Measurements from ENCODE around the gene PHACTR3. TPM values are rescaled to one million over a fixed set of nuclear protein-coding genes. Genes with fewer than 3 reads are reported as not detected.
A peak's percentile ranks its signal among the peaks of the same experiment; 100 is the strongest.

PHACTR3 gene
- total and polyA plus RNA-seq, 4 donors: 0.14 to 0.42 (median 0.17) TPM

DNA sequence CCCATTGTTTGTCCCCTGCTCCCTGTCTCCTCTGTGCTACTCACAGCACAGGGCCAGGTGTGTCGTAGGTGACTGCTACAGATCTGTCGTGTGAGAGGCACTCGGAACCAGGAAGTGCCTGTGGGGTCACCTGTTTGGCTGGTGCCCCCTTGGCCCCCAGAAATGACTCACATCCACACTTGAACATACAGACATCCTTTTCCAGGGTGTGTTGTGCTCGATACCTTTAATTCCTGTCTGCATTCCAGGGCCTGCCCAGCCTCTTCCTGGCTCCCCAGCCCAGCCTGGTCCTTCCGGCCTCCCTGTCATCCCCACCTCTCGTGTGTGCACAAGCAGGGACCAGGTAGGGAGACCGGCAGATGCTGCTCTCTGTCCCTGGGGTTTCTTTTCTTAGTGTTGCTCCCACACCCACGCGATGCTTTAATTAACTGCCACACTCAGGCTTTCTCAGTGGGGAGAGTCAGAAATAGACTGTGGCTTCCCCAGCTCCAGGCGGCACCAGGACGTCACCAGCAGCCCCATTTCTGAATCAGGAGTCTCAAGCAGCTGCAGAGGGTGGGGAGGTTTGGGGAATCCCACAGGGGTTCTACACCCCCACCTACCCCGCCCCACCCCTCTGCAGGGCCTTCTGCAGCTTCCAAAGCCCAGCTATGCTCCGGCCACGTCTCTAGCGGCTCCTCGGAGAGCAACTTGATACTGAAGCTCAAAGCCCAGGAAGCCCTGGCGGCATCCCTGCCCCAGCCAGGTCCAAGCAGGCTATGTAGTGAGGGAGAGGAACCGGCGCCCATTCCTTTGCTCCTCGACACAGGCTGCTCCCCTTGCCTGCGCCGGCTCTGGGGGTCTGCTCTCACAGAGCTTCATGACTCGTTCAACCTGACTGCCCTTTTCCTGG, 226.9 kb downstream of the PHACTR3 start:
- H3K36me3 ChIP-seq (ENCODE audit: control insufficient read depth in 4 of 4, insufficient read depth in 3 of 4, low read depth in 1 of 4, low read length in 3 of 4): no peaks in the 10 kb centered on the region
- no peak overlapping the region for H3K9ac ChIP-seq (ENCODE audit: low read depth in 1 of 2, low read length in 2 of 2)
- no peak overlapping the region for H3K27ac ChIP-seq (ENCODE audit: low read depth in 1 of 2, low read length in 2 of 2)
- no peaks in the 10 kb centered on the region for H3K27me3 ChIP-seq (ENCODE audit: control insufficient read depth in 4 of 4, insufficient read depth in 4 of 4, low read length in 3 of 4)
- DNase-seq (ENCODE audit: low spot score): peak; percentile 17
- TF ChIP-seq FOXA2 (IDR thresholded peaks at IDR 0.05) (no peak), NR2F2 (IDR thresholded peaks at IDR 0.05) (no peak), FOXA1 (IDR thresholded peaks at IDR 0.05) (no peak), HNF4G (IDR thresholded peaks at IDR 0.05) (no peak), RXRA (IDR thresholded peaks at IDR 0.05) (no peak), EGR1 (IDR thresholded peaks at IDR 0.05; ENCODE audit: low read depth in 2 of 2) (no peak), GABPA (IDR thresholded peaks at IDR 0.05 in 1 of 2, conservative IDR thresholded peaks at IDR 0.05 in 1 of 2) (no peak), HNF4A (conservative IDR thresholded peaks at IDR 0.05) (no peak), SP1 (IDR thresholded peaks at IDR 0.05) (no peak), JUND (IDR thresholded peaks at IDR 0.05) (no peak), TAF1 (conservative IDR thresholded peaks at IDR 0.05) (no peak), YY1 (IDR thresholded peaks at IDR 0.05) (no peak), RAD21 (IDR thresholded peaks at IDR 0.05) (no peak)
- TF ChIP-seq, protein P1, sequence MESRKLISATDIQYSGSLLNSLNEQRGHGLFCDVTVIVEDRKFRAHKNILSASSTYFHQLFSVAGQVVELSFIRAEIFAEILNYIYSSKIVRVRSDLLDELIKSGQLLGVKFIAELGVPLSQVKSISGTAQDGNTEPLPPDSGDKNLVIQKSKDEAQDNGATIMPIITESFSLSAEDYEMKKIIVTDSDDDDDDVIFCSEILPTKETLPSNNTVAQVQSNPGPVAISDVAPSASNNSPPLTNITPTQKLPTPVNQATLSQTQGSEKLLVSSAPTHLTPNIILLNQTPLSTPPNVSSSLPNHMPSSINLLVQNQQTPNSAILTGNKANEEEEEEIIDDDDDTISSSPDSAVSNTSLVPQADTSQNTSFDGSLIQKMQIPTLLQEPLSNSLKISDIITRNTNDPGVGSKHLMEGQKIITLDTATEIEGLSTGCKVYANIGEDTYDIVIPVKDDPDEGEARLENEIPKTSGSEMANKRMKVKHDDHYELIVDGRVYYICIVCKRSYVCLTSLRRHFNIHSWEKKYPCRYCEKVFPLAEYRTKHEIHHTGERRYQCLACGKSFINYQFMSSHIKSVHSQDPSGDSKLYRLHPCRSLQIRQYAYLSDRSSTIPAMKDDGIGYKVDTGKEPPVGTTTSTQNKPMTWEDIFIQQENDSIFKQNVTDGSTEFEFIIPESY (IDR thresholded peaks at IDR 0.05): no peak
- TF ChIP-seq, protein P2, sequence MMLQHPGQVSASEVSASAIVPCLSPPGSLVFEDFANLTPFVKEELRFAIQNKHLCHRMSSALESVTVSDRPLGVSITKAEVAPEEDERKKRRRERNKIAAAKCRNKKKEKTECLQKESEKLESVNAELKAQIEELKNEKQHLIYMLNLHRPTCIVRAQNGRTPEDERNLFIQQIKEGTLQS (IDR thresholded peaks at IDR 0.05): no peak
- TF ChIP-seq, protein P3, sequence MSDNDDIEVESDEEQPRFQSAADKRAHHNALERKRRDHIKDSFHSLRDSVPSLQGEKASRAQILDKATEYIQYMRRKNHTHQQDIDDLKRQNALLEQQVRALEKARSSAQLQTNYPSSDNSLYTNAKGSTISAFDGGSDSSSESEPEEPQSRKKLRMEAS (IDR thresholded peaks at IDR 0.05): no peak
- TF ChIP-seq, protein P4, sequence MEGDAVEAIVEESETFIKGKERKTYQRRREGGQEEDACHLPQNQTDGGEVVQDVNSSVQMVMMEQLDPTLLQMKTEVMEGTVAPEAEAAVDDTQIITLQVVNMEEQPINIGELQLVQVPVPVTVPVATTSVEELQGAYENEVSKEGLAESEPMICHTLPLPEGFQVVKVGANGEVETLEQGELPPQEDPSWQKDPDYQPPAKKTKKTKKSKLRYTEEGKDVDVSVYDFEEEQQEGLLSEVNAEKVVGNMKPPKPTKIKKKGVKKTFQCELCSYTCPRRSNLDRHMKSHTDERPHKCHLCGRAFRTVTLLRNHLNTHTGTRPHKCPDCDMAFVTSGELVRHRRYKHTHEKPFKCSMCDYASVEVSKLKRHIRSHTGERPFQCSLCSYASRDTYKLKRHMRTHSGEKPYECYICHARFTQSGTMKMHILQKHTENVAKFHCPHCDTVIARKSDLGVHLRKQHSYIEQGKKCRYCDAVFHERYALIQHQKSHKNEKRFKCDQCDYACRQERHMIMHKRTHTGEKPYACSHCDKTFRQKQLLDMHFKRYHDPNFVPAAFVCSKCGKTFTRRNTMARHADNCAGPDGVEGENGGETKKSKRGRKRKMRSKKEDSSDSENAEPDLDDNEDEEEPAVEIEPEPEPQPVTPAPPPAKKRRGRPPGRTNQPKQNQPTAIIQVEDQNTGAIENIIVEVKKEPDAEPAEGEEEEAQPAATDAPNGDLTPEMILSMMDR (IDR thresholded peaks at IDR 0.05; ENCODE audit: low read depth, low read length, missing input control): no peak
- TF ChIP-seq, protein P5, sequence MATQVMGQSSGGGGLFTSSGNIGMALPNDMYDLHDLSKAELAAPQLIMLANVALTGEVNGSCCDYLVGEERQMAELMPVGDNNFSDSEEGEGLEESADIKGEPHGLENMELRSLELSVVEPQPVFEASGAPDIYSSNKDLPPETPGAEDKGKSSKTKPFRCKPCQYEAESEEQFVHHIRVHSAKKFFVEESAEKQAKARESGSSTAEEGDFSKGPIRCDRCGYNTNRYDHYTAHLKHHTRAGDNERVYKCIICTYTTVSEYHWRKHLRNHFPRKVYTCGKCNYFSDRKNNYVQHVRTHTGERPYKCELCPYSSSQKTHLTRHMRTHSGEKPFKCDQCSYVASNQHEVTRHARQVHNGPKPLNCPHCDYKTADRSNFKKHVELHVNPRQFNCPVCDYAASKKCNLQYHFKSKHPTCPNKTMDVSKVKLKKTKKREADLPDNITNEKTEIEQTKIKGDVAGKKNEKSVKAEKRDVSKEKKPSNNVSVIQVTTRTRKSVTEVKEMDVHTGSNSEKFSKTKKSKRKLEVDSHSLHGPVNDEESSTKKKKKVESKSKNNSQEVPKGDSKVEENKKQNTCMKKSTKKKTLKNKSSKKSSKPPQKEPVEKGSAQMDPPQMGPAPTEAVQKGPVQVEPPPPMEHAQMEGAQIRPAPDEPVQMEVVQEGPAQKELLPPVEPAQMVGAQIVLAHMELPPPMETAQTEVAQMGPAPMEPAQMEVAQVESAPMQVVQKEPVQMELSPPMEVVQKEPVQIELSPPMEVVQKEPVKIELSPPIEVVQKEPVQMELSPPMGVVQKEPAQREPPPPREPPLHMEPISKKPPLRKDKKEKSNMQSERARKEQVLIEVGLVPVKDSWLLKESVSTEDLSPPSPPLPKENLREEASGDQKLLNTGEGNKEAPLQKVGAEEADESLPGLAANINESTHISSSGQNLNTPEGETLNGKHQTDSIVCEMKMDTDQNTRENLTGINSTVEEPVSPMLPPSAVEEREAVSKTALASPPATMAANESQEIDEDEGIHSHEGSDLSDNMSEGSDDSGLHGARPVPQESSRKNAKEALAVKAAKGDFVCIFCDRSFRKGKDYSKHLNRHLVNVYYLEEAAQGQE (IDR thresholded peaks at IDR 0.05): no peak
- 68% methylated on average over 23 of the region's 23 CpGs for WGBS
- no peak overlapping the region for H3K4me3 ChIP-seq (ENCODE audit: low read depth in 1 of 3, low read length in 3 of 3)
- H3K9me3 ChIP-seq (ENCODE audit: control insufficient read depth in 4 of 4, low read length in 3 of 4): no peaks in the 10 kb centered on the region
- no peaks in the 10 kb centered on the region for H3K4me1 ChIP-seq (ENCODE audit: control insufficient read depth in 4 of 4, insufficient read depth in 4 of 4, low read length in 3 of 4)

Measured in liver (tissue), 9 donors.